Aorta (tissue), 5 donors: ENCODE data around the gene SYNJ2. TPM values are rescaled to one million over a fixed set of nuclear protein-coding genes. Genes with fewer than 3 reads are reported as not detected.

Source experiments
- ATAC-seq: fragments of 200-7000 bp; cut with Tn5 transposase; one replicate; pipeline ENCODE4 v1.9.1; 2022; ENCODE audit warnings: moderate library complexity; ENCODE audit not compliant: low FRiP score
- DNase-seq, 2 donors: peaks; one replicate each; pipeline ENCODE4 v3.0.0-alpha.2; 2020
- H3K27ac ChIP-seq, 2 donors: one replicate each; pipeline ENCODE4 v1.5.1; 2013; ENCODE audit warnings: low read length in 2 of 2, mild to moderate bottlenecking in 2 of 2, moderate library complexity in 2 of 2, control low read depth in 1 of 2, inconsistent platforms in 1 of 2, low read depth in 1 of 2
- H3K27me3 ChIP-seq, 2 donors: one replicate each; pipeline ENCODE4 v1.6.1; 2013; ENCODE audit warnings: control low read depth in 1 of 2, low read length in 1 of 2, mild to moderate bottlenecking in 1 of 2, moderate library complexity in 1 of 2; ENCODE audit not compliant: insufficient read depth in 2 of 2, control insufficient read depth in 1 of 2
- H3K36me3 ChIP-seq, 2 donors: one replicate each; pipeline ENCODE4 v1.6.1; 2013; ENCODE audit warnings: control low read depth in 1 of 2, low read length in 1 of 2, mild to moderate bottlenecking in 1 of 2; ENCODE audit not compliant: insufficient read depth in 2 of 2, control insufficient read depth in 1 of 2
- H3K4me1 ChIP-seq, 2 donors: one replicate each; pipeline ENCODE4 v1.6.1; 2013; ENCODE audit warnings: low read length in 2 of 2, control low read depth in 1 of 2, mild to moderate bottlenecking in 1 of 2, moderate library complexity in 1 of 2; ENCODE audit not compliant: insufficient read depth in 2 of 2, control insufficient read depth in 1 of 2
- H3K4me3 ChIP-seq, 2 donors: one replicate each; pipeline ENCODE4 v1.5.1; 2013; ENCODE audit warnings: low read length in 2 of 2, control low read depth in 1 of 2, mild to moderate bottlenecking in 1 of 2
- H3K9me3 ChIP-seq: one replicate; pipeline ENCODE4 v1.6.1; 2013; ENCODE audit warnings: mild to moderate bottlenecking, low read length; ENCODE audit not compliant: control insufficient read depth
- WGBS, 2 donors: extraction: QIAGEN DNeasy Blood & Tissue Kit; methylation state at CpG; one replicate each; pipeline ENCODE4 v1.1.7; 2013; 5-methylcytosine and 5-hydroxymethylcytosine counted together
- intact Hi-C, 2 donors: fragments of 100-400 bp; cut with DNase I; formaldehyde crosslinking; loops; one replicate each; pipeline versions ENCODE4 v1.14.2 to v1.15.0; 2022
- polyA plus RNA-seq, 2 donors: library from polyadenylated mRNA; stranded (reverse); fragments of 200-250 nt; gene quantifications; one replicate each; pipeline ENCODE4 v1.2.3, GENCODE V29; 2013
- total RNA-seq, 2 donors: library from RNA; stranded (reverse); fragmentation: NEBNext Ultra II Directional; extraction: Animal tissue kit (Norgen Biotek cat#: 25700); gene quantifications; one replicate each; pipeline ENCODE4 v1.2.1, GENCODE V29; 2021
- donor health status: healthy with polysubstance abuse.
- donor health status: Bipolar disorder and iron deficiency.
- donor health status: DM: no; HTN: no; CAD: no.
- donor health status: DM: no; HTN: no; CAD: no.
- donor health status: DM: yes; HTN: yes; CAD: no.

SYNJ2 gene
- total and polyA plus RNA-seq, 4 donors, result 8.6 to 38.7 (median 22.4) TPM

DNA sequence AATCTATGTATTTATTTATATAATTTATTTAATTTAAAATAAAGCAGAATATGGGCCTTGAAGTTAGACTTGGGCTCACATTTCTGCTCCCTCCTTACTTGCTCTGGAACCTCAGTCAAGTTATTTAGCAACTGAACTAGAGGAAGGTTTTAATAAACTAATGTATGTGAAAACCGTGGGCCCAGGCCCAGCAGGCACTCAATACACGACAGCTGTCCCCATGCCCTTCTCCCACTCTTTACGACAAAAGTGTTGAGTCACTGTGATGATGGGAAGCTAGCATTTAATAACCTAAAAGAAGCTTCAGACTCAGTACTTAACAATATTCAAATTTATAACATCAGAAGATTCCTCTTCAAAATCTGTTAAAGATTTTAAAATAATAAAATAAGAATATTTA is 139.7 kb downstream of the SYNJ2 start:
- no peaks in the 10 kb centered on the region for H3K4me1 ChIP-seq
- ATAC-seq (no peak), DNase-seq (no peak)
- H3K27me3 ChIP-seq, result no peaks in the 10 kb centered on the region
- intact Hi-C loops, result no loop called here
- H3K9me3 ChIP-seq, result no peaks in the 10 kb centered on the region
- H3K36me3 ChIP-seq, result peaks cover 0 to 2% of the 10 kb centered on the region in 2 donors
- 76 to 84% methylated on average over 3 of the region's 3 CpGs for WGBS, 2 donors
- no peak overlapping the region for H3K27ac ChIP-seq
- no peak overlapping the region for H3K4me3 ChIP-seq

- Histone ChIP-seq H3K9me3 (no peaks in the 10 kb centered on the region), H3K27ac (no peak overlapping the region), H3K27me3 (no peaks in the 10 kb centered on the region), H3K4me3 (no peak overlapping the region), H3K4me1 (no peaks in the 10 kb centered on the region), H3K36me3 (peaks cover 0 to 2% of the 10 kb centered on the region in 2 donors)
- intact Hi-C loops, result no loop called here
- WGBS, 2 donors, result 97 to 98% methylated on average over 2 of the region's 2 CpGs
- DNase-seq (no peak), ATAC-seq (no peak)
Observed at GRCh38 chr6:158122048-158122447, 140.4 kb downstream of the SYNJ2 start.

DNA sequence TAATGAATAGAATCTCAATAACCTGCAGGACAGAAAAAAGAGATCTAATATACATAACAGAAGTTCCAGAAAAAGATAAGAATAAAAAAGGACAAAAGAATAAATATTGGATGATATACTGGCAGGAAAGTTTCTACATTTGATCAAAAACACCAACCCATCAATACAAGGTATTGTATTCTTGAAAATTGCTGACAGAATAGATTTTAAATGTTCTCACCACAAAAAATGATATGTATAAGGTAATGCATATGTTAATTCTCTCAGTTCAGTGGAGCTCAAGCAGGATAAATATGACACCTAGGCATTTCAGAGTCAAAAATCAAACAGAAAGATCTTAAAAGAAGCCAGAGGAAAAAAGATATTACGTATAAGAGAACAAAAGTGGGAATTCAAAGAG is 142.6 kb downstream of the SYNJ2 start:
- Histone ChIP-seq H3K36me3 (peaks cover 0 to 2% of the 10 kb centered on the region in 2 donors), H3K4me1 (no peaks in the 10 kb centered on the region), H3K27ac (no peak overlapping the region), H3K9me3 (no peaks in the 10 kb centered on the region), H3K27me3 (no peaks in the 10 kb centered on the region), H3K4me3 (no peak overlapping the region)
- no peak for DNase-seq
- no peak for ATAC-seq
- intact Hi-C loops, result no loop called here
- WGBS, 2 donors, result 96 to 98% methylated on average over 1 of the region's 1 CpG

- ATAC-seq, result no peak
- DNase-seq, result no peak
- Histone ChIP-seq H3K4me3 (no peak overlapping the region), H3K36me3 (peaks cover 0 to 2% of the 10 kb centered on the region in 2 donors), H3K27ac (no peak overlapping the region), H3K27me3 (no peaks in the 10 kb centered on the region), H3K9me3 (no peaks in the 10 kb centered on the region), H3K4me1 (no peaks in the 10 kb centered on the region)
- WGBS, 2 donors, result 97 to 100% methylated on average over 2 of the region's 2 CpGs
- intact Hi-C loops, result no loop called here
Observed at GRCh38 chr6:158125271-158125670, 143.6 kb downstream of the SYNJ2 start.

DNA sequence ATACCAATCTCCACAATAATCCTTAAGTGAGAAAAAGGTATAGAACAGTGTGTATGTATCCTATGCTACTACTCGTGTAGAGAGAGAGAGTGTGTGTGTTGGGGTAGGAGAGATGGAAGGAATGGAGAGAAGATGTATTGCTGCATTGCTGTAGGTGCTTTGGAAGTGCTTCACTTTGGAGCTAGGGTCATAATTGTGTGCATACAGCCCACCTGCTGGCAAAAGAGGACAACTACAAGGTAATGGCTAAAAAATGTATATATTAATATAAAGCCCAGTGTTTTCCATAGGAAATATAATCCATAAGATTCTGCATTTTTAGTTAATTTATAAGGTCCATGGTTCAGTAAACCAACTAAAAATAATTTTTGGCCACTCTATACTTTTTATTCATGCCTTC is 150.3 kb downstream of the SYNJ2 start:
- ATAC-seq (no peak), DNase-seq (no peak)
- Histone ChIP-seq H3K27me3 (no peaks in the 10 kb centered on the region), H3K4me3 (no peak overlapping the region), H3K36me3 (peaks cover 0 to 2% of the 10 kb centered on the region in 2 donors), H3K27ac (no peak overlapping the region), H3K4me1 (no peaks in the 10 kb centered on the region), H3K9me3 (no peaks in the 10 kb centered on the region)
- 33 to 41% methylated on average over 1 of the region's 1 CpG for WGBS, 2 donors
- intact Hi-C loops, result no loop called here

- Histone ChIP-seq H3K27ac (no peak overlapping the region), H3K36me3 (peaks cover 0 to 7% of the 10 kb centered on the region in 2 donors), H3K4me1 (peaks cover 0 to 3% of the 10 kb centered on the region in 2 donors), H3K27me3 (no peaks in the 10 kb centered on the region), H3K4me3 (no peak overlapping the region), H3K9me3 (no peaks in the 10 kb centered on the region)
- intact Hi-C loops, result no loop called here
- DNase-seq (no peak), ATAC-seq (no peak)
Observed at GRCh38 chr6:158142789-158143188, 161.1 kb downstream of the SYNJ2 start.

GRCh38 chr6:158143700-158144099 is 162.0 kb downstream of the SYNJ2 start:
- WGBS, 2 donors, result 37 to 40% methylated on average over 1 of the region's 1 CpG
- ATAC-seq, result no peak
- DNase-seq, result no peak
- Histone ChIP-seq H3K36me3 (peaks cover 0 to 7% of the 10 kb centered on the region in 2 donors), H3K27me3 (no peaks in the 10 kb centered on the region), H3K4me3 (no peak overlapping the region), H3K27ac (no peak overlapping the region), H3K9me3 (no peaks in the 10 kb centered on the region), H3K4me1 (peaks cover 0 to 3% of the 10 kb centered on the region in 2 donors)
- intact Hi-C loops, result no loop called here

Other genes starting within 250 kb of the SYNJ2 start
- gene SNX9, start 158.6 kb upstream of the SYNJ2 start, total RNA-seq, result 10 to 100 TPM; 81.5 to 95.5 TPM
- gene SNX9, start 158.6 kb upstream of the SYNJ2 start, polyA plus RNA-seq, result 10 to 100 TPM; 50.6 to 82.7 TPM
- 10 to 100 TPM; 10.9 to 13.1 TPM for gene SERAC1, start 186.4 kb downstream of the SYNJ2 start, total RNA-seq
- gene SERAC1, start 186.4 kb downstream of the SYNJ2 start, polyA plus RNA-seq, result 1 to 10 TPM; 5.6 to 6.4 TPM
- gene GTF2H5, start 186.5 kb downstream of the SYNJ2 start, total RNA-seq, result 10 to 100 TPM; 15.9 to 20.1 TPM
- gene GTF2H5, start 186.5 kb downstream of the SYNJ2 start, polyA plus RNA-seq, result 1 to 10 TPM; 8.5 to 9.9 TPM